HFFc6 (cell line): ENCODE data around the gene PELI2. TPM values are rescaled to one million over a fixed set of nuclear protein-coding genes. Genes with fewer than 3 reads are reported as not detected.
"Not testable (repeated sequence)": the region's sequence is repeated elsewhere in the genome, so short reads cannot be mapped to it uniquely, and the experiment has no call there.

Experiments used
- DNase-seq: peaks from one replicate; pipeline ENCODE4 v3.0.0-alpha.2; 2018
- H3K27ac Mint-ChIP-seq: 2 replicates; pipeline ENCODE4 v1.8.0; 2020; ENCODE audit warnings: mild to moderate bottlenecking, mixed read lengths
- H3K27me3 Mint-ChIP-seq: 2 replicates; pipeline ENCODE4 v1.8.0; 2021; ENCODE audit warnings: mild to moderate bottlenecking, moderate library complexity, mixed read lengths; ENCODE audit not compliant: insufficient read depth
- H3K36me3 Mint-ChIP-seq: 2 replicates; pipeline ENCODE4 v1.8.0; 2021; ENCODE audit warnings: low read depth, mixed read lengths
- H3K4me1 Mint-ChIP-seq: 2 replicates; pipeline ENCODE4 v1.8.0; 2020; ENCODE audit warnings: low read depth, mixed read lengths
- H3K4me3 Mint-ChIP-seq: 2 replicates; pipeline ENCODE4 v1.8.0; 2020; ENCODE audit warnings: mild to moderate bottlenecking, moderate library complexity, mixed read lengths
- H3K9me3 Mint-ChIP-seq: 2 replicates; pipeline ENCODE4 v1.8.0; 2020; ENCODE audit warnings: mild to moderate bottlenecking, mixed read lengths
- total RNA-seq, 6 experiments: library from RNA; stranded (reverse); fragmentation: NEBNext Ultra II Directional; extraction: Animal tissue kit (Norgen Biotek cat#: 25700); gene quantifications; 2 replicates in 1 of 6; 3 replicates in 5 of 6; pipeline ENCODE4 v1.2.3, GENCODE V29; 2021
- TF ChIP-seq, protein P1 (sequence below): fragments of 200-600 bp; sonication (generic); IDR thresholded peaks from 2 replicates; pipeline ENCODE4 v1.5.0; 2021; ENCODE audit warnings: antibody characterized with exemption, mild to moderate bottlenecking

Gene PELI2
- total RNA-seq, 6 experiments from 2014 or later, result 0.69 to 5.9 (median 4.6) TPM

DNA sequence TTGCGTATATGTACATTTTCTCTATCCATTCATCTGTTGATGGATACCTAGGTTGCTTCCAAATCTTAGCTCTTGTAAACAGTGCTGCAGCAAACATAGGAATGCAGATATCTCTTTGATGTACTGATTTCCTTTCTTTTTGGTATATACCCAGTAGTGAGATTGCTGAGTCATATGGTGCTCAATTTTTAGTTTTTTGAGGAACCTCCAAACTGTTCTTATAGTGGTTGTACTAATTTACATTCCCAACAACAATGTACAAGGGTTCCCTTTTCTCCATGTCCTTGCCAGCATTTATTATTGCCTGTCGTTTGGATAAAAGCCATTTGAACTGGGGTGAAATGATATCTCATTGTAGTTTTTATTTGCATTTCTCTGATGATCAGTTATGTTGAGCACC, 44.3 kb downstream of the PELI2 start:
- Mint-ChIP-seq H3K27me3 (no peaks in the 10 kb centered on the region; the same call in 1 of the 2 replicates), H3K36me3 (peaks cover 42% of the 10 kb centered on the region), H3K4me3 (no peak overlapping the region), H3K4me1 (peaks cover 18% of the 10 kb centered on the region), H3K27ac (no peak overlapping the region), H3K9me3 (peaks cover 45% of the 10 kb centered on the region)
- DNase-seq, result no peak
- TF ChIP-seq, protein P1, sequence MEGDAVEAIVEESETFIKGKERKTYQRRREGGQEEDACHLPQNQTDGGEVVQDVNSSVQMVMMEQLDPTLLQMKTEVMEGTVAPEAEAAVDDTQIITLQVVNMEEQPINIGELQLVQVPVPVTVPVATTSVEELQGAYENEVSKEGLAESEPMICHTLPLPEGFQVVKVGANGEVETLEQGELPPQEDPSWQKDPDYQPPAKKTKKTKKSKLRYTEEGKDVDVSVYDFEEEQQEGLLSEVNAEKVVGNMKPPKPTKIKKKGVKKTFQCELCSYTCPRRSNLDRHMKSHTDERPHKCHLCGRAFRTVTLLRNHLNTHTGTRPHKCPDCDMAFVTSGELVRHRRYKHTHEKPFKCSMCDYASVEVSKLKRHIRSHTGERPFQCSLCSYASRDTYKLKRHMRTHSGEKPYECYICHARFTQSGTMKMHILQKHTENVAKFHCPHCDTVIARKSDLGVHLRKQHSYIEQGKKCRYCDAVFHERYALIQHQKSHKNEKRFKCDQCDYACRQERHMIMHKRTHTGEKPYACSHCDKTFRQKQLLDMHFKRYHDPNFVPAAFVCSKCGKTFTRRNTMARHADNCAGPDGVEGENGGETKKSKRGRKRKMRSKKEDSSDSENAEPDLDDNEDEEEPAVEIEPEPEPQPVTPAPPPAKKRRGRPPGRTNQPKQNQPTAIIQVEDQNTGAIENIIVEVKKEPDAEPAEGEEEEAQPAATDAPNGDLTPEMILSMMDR, result no peak

DNA sequence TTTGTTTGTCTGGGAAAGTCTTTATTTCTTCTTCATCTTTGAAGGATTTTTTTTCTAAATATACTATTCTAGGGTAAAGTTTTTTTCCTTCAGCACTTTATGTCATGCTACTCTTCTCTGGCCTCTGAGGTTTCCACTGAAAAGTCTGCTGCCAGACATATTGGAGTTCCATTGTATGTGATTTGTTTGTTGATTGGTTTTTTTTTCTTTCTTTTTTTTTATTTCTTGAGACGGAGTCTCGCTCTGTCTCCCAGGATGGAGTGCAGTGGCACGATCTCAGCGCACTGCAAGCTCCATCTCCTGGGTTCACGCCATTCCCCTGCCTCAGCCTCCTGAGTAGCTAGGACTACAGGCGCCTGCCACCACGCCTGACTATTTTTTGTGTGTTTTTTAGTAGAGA, 48.4 kb downstream of the PELI2 start:
- Mint-ChIP-seq H3K36me3 (peaks cover 42% of the 10 kb centered on the region), H3K9me3 (peaks cover 47% of the 10 kb centered on the region)
- DNase-seq, H3K27ac Mint-ChIP-seq, H3K4me1 Mint-ChIP-seq, H3K4me3 Mint-ChIP-seq, H3K27me3 Mint-ChIP-seq: not testable (repeated sequence)

DNA sequence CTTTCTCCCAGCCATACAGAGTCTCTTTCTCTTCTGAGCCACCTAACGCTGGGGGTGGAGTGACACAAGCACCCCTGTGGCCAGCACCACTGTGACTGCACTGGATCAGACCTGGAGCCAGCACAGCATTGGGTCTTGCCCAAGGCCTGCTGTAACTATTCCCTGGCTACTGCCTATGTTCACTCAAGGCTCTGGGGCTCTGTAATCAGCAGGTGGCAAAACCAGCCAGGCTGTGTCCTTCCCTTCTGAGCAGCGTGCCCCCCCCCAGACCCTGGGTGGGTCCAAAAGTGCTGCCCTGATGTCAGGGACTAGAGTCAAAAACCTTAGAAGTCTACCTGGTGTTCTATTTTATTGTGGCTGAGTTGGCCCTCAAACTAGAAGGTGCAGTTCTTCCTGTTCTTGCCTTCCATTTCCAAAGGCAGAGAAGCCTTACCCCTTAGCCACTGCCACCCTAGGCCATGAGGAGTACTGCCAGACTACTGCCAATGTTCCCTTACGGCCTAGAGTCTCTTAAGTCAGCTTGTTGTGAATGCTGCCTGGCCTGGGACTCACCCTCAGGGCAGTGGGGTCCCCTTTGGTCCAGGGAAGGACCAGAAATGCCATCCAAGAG, 49.9 kb downstream of the PELI2 start:
- H3K4me1 Mint-ChIP-seq, result peaks cover 11% of the 10 kb centered on the region
- peaks cover 1% of the 10 kb centered on the region; the same call in 1 of the 2 replicates for H3K27me3 Mint-ChIP-seq
- H3K27ac Mint-ChIP-seq, result no peak overlapping the region
- H3K4me3 Mint-ChIP-seq, result no peak overlapping the region
- H3K36me3 Mint-ChIP-seq, result peaks cover 39% of the 10 kb centered on the region
- peaks cover 42% of the 10 kb centered on the region for H3K9me3 Mint-ChIP-seq
- no peak for DNase-seq
- TF ChIP-seq, protein P1, result no peak

- Mint-ChIP-seq H3K4me1 (peaks cover 24% of the 10 kb centered on the region), H3K27me3 (peaks cover 1% of the 10 kb centered on the region; the same call in 1 of the 2 replicates), H3K36me3 (peaks cover 20% of the 10 kb centered on the region), H3K27ac (no peak overlapping the region), H3K4me3 (no peak overlapping the region), H3K9me3 (peaks cover 23% of the 10 kb centered on the region)
- TF ChIP-seq, protein P1, result no peak
- DNase-seq, result no peak
Observed at GRCh38 chr14:56170028-56170427, 51.8 kb downstream of the PELI2 start.

DNA sequence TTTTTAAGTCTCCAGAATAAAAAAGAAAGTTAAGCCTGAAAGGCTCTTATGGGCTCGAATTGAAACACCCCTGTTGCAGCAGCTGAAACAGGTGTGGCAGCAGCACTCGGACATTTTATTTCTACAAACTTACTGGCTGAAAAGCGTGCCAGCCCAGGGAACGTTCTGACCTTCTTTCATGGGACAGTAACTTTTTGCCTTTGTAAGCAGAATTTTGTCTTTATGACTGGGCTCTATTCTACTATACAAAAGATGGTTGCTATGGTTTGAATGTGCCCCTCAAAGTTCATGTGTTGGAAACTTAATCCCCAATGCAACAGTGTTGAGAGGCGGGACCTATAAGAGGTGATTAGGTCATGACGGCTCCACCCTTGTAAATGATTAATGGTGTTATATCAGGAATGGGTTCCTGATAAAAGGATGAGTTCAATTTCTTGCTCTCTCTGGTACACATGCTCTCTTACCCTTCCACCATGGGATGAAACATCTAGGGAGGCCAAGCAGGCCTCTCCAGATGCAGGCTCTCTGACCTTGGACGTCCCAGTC, 52.7 kb downstream of the PELI2 start:
- no peak overlapping the region for H3K4me3 Mint-ChIP-seq
- H3K27me3 Mint-ChIP-seq, result peaks cover 1% of the 10 kb centered on the region; the same call in 1 of the 2 replicates
- H3K4me1 Mint-ChIP-seq, result peaks cover 24% of the 10 kb centered on the region
- no peak overlapping the region for H3K27ac Mint-ChIP-seq
- peaks cover 15% of the 10 kb centered on the region for H3K9me3 Mint-ChIP-seq
- peaks cover 13% of the 10 kb centered on the region for H3K36me3 Mint-ChIP-seq
- DNase-seq, result no peak
- TF ChIP-seq, protein P1, result no peak

DNA sequence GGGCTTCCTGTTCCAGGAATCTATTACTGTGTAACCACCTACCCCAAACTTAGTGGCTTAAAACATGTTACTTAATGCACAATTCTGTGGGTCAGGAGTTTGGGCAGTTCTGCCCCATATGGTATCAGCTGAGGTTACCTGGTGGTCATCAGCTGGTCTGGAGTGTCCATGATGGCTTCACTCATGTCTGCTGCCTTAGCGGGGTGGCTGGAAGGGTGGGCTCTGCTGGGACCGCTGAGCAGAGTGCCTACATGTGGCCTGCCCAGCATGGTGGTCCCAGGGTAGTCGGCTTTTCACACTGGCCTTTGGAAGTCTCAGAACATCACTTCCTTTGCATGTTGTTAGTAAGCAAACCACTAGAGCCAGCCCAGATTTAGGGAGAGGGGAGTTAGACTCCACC, 53.9 kb downstream of the PELI2 start:
- Mint-ChIP-seq H3K27ac (peak overlapping the region; percentile 57), H3K9me3 (peaks cover 6% of the 10 kb centered on the region), H3K36me3 (peaks cover 4% of the 10 kb centered on the region), H3K27me3 (peaks cover 1% of the 10 kb centered on the region; the same call in 1 of the 2 replicates), H3K4me1 (peaks cover 32% of the 10 kb centered on the region), H3K4me3 (no peak overlapping the region; the same call in 1 of the 2 replicates)
- TF ChIP-seq, protein P1, result no peak
- no peak for DNase-seq
